HG03460 (cell line): Measurements from ENCODE around the gene PRPF8.
A peak's percentile ranks its signal among the peaks of the same experiment; 100 is the strongest.
"Not testable (repeated sequence)": the region's sequence is repeated elsewhere in the genome, so short reads cannot be mapped to it uniquely, and the experiment has no call there.

ENCODE experiments used
- ATAC-seq: cut with Tn5 transposase; IDR thresholded peaks from one replicate; pipeline ENCODE4 v1.9.1; 2021; ENCODE audit not compliant: unreplicated experiment

Gene PRPF8

GRCh38 chr17:1716912-1717695, 32.4 kb upstream of the PRPF8 start:
- peak; percentile 47 for ATAC-seq

GRCh38 chr17:1716076-1716911, 31.6 kb upstream of the PRPF8 start:
- peak; percentile 66 for ATAC-seq

GRCh38 chr17:1715803-1716075, 31.1 kb upstream of the PRPF8 start:
- no peak for ATAC-seq

- no peak for ATAC-seq
These were observed 30.5 kb upstream of the PRPF8 start for GRCh38 chr17:1714980-1715802.

GRCh38 chr17:1714427-1714979, 29.8 kb upstream of the PRPF8 start:
- ATAC-seq: no peak

- ATAC-seq: no peak
These were observed 29.3 kb upstream of the PRPF8 start for GRCh38 chr17:1713878-1714426.

- no peak for ATAC-seq
These were observed 28.7 kb upstream of the PRPF8 start for GRCh38 chr17:1713160-1713877.

GRCh38 chr17:1712271-1712670, 27.6 kb upstream of the PRPF8 start:
- no peak for ATAC-seq

GRCh38 chr17:1711804-1712203, 27.1 kb upstream of the PRPF8 start:
- ATAC-seq: no peak

- no peak for ATAC-seq
These were observed 26.3 kb upstream of the PRPF8 start for GRCh38 chr17:1710807-1711553.

GRCh38 chr17:1709971-1710806, 25.5 kb upstream of the PRPF8 start, which contains the start of gene TLCD2:
Gene TLCD2 (minus strand): TSS chr17:1710377. CDS start chr17:1710242, 135 bp downstream.
- ATAC-seq: no peak

- ATAC-seq: no peak
These were observed 24.8 kb upstream of the PRPF8 start for GRCh38 chr17:1709403-1709951.

- ATAC-seq: not testable (repeated sequence)
These were observed 24.2 kb upstream of the PRPF8 start for GRCh38 chr17:1708791-1709346.

GRCh38 chr17:1707107-1707506, 22.4 kb upstream of the PRPF8 start:
- no peak for ATAC-seq

GRCh38 chr17:1705004-1705403, 20.3 kb upstream of the PRPF8 start:
- ATAC-seq: no peak

GRCh38 chr17:1703063-1703462, 18.4 kb upstream of the PRPF8 start:
- no peak for ATAC-seq

- ATAC-seq: not testable (repeated sequence)
These were observed 15.2 kb upstream of the PRPF8 start for GRCh38 chr17:1699891-1700290.

GRCh38 chr17:1697681-1698080, 13.0 kb upstream of the PRPF8 start:
- ATAC-seq: no peak
